Brain microvascular endothelial cell (primary cell): Measurements from ENCODE around the gene PAPSS2.

Experiments
- DNase-seq: peaks from one replicate; pipeline ENCODE4 v3.0.0-alpha.2; 2020
- H3K27ac ChIP-seq: fragments of 250-450 bp; sonication (Bioruptor Pico); 2 replicates; pipeline ENCODE4 v1.5.1; 2020; ENCODE audit warnings: mild to moderate bottlenecking, moderate library complexity
- H3K27me3 ChIP-seq: fragments of 250-450 bp; sonication (Bioruptor Pico); replicated peaks from 2 replicates; pipeline ENCODE4 v1.5.1; 2020; ENCODE audit warnings: mild to moderate bottlenecking
- H3K36me3 ChIP-seq: fragments of 250-450 bp; sonication (Bioruptor Pico); replicated peaks from 2 replicates; pipeline ENCODE4 v1.5.1; 2020; ENCODE audit warnings: mild to moderate bottlenecking
- H3K4me3 ChIP-seq: 2 replicates; pipeline ENCODE4 v1.5.1; 2011; ENCODE audit warnings: low read depth, mild to moderate bottlenecking, control low read depth, low read length, moderate library complexity
- CTCF ChIP-seq: IDR thresholded peaks from 2 replicates; pipeline ENCODE4 v1.5.1; 2011; ENCODE audit warnings: low read depth, mild to moderate bottlenecking, moderate library complexity, low read length, control low read depth, inconsistent platforms; ENCODE audit errors: missing control alignments
- in situ Hi-C: cut with HindIII; loops from 2 replicates; pipeline ENCODE4 v1.10.0; 2017; ENCODE audit warnings: low sequenced_read_pairs, low pct_ligation_motif_present

PAPSS2 gene

GRCh38 chr10:87654212-87654611, 5.5 kb upstream of the PAPSS2 start:
- no peak for DNase-seq
- Histone ChIP-seq H3K36me3 (no peaks in the 10 kb centered on the region), H3K27ac (no peak overlapping the region), H3K27me3 (no peaks in the 10 kb centered on the region), H3K4me3 (no peak overlapping the region)
- in situ Hi-C loops, result no loop called here
- TF ChIP-seq CTCF, result no peak

GRCh38 chr10:87656431-87657072, 3.1 kb upstream of the PAPSS2 start:
- Histone ChIP-seq H3K27ac (peak overlapping the region; percentile 56), H3K4me3 (no peak overlapping the region), H3K36me3 (no peaks in the 10 kb centered on the region), H3K27me3 (no peaks in the 10 kb centered on the region)
- in situ Hi-C loops, result no loop called here
- DNase-seq, result no peak
- TF ChIP-seq CTCF, result peak; percentile 72

- H3K27me3 ChIP-seq, result no peaks in the 10 kb centered on the region
- no peak for TF ChIP-seq CTCF
- in situ Hi-C loops, result no loop called here
- no peaks in the 10 kb centered on the region for H3K36me3 ChIP-seq
- no peak overlapping the region for H3K4me3 ChIP-seq
- DNase-seq, result peak; percentile 69
- peak overlapping the region; percentile 56 for H3K27ac ChIP-seq
These were observed 2.3 kb upstream of the PAPSS2 start for GRCh38 chr10:87657371-87657770.

GRCh38 chr10:87658321-87658795, 1.3 kb upstream of the PAPSS2 start:
- TF ChIP-seq CTCF, result no peak
- Histone ChIP-seq H3K27ac (peak overlapping the region; percentile 56), H3K27me3 (no peaks in the 10 kb centered on the region), H3K36me3 (peaks cover under 1% of the 10 kb centered on the region), H3K4me3 (no peak overlapping the region)
- no peak for DNase-seq
- in situ Hi-C loops, result no loop called here

- in situ Hi-C loops, result no loop called here
- Histone ChIP-seq H3K36me3 (peaks cover 6% of the 10 kb centered on the region), H3K4me3 (peak overlapping the region; percentile 91), H3K27ac (no peak overlapping the region), H3K27me3 (no peaks in the 10 kb centered on the region)
- DNase-seq, result no peak
- TF ChIP-seq CTCF, result no peak
These were observed 671 bp upstream of the PAPSS2 start for GRCh38 chr10:87658858-87659555.
